CD4-positive, alpha-beta T cell treated with Interleukin-12 subunit alpha and Interleukin-12 subunit beta, for 1 hour (primary cell): ENCODE measurements around the gene GPR37.

ENCODE experiments used
- DNase-seq: peaks from one replicate; pipeline ENCODE4 v3.0.0-alpha.2; 2020

The GPR37 gene

DNA sequence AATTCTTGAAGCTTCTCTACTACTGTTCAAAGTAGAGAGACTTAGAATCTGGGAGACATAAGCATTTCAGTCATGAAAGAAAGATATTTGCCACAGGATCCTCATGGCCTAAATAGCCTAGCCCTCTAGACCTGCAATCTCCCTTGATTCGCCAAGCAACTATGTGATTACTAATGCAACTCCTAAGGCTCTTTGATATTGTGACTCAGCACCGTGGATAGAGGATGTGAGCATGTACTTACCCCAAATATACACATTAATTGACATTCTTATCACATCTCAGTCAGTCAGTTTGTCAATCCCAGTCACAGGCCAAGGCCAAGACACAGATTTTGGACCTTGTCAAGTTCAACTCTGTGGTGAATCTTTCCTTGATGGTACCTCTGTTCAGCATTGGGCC, 42.6 kb downstream of the GPR37 start:
- no peak for DNase-seq

DNA sequence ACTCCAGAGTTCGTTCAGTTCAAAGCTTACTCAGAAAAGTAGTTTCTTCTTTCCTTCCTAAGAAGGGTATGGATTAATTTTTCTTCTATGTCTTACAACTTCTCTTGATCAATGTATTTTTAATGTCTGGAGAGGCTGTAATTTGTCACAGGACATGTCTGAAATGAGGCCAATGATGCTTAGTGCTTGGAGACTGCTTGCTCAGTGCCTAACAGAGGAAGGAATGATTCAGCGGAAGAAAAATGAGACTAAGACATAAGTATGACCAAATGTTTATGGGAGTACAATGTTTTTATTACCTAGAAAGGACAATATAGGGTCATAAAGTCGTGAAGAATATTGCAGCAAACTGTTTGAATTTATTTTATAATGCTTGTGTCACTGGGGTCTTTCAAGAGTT, 43.3 kb downstream of the GPR37 start:
- no peak for DNase-seq

DNA sequence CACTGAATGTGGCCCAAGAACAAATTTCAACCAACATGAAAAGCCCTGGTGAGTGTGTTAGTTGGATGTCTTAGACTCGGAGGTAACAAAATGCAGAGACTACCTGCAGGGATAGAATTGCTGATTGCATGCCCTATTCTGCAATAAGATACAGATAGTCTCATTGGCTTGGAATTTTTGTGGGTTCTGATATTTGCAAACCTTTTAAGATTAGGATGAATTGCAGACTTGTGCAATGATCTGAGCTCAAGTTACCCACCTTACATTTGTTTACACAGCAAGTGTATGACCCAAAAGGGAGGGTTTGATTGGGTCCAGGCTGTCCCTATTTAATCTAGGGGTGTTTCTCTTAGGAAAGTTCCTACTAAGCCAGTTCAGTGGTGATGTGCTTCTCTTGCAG, 45.4 kb downstream of the GPR37 start:
- no peak for DNase-seq

DNA sequence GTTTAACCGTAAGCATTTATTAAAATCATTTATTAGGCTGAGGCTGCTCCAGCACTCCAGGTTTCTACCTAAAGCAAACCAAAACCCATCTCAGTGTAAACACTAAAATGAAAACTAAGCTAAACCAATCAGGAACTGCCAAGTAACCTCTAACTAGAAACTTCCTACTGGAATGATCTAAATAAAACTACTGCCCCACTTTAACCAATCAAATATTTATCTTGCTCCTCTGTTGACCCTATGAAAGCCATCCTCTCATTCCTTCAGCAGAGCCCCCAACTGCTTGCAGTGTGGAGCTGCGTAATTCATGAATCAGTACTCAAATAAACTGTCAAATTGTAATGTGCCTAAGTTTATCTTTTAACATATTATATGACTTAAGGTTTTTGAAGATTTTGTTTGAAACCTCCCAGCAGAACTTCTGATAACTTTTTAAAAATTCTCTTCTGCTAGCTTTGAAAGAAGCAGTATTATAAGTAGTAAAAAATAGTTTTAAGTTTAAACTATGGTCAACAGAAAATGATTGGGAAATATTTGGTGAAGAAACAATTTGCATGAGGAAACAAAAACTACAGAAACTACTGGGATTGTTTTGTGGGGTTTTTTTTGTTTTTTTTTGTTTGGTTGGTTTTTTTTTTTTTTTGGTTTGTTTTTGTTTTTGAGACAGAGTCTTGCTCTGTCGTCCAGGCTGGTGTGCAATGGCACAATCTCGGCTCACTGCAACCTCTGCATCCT, 47.4 kb downstream of the GPR37 start:
- DNase-seq = no peak

DNA sequence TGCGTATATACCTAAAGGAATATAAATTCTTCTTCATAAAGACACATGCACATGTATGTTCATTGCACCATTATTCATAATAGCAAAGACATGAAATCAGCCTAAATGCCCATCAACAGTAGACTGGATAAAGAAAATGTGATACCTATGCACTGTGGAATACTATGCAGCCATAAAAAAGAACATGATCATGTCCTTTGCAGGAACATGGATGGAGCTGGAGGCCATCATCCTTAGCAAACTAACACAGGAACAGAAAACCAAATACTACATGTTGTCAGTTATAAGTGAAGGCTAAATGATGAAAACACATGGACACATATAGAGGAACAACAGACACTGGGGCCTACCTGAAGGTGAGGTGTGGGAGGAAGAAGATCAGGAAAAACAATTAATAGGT, 48.7 kb downstream of the GPR37 start:
- DNase-seq = no peak

DNA sequence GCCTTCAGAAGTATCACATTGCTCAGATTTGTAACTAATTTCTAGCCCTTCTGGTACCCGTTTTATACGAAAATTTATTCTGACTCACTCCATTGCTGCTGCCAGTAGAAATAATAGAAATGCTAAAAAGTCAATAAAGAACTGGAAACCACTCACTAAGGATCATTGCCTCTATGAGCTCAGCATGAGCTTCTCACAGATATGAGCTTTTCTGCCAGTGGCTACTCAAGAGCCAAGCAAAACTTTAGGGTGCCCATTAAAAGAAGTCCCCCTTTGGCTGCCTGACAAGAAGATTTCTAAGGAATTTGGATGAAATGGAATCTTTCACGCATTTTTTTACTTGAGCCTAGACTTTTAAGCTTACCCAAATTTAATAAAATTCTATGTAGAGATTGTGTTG, 52.5 kb downstream of the GPR37 start:
- no peak for DNase-seq

DNA sequence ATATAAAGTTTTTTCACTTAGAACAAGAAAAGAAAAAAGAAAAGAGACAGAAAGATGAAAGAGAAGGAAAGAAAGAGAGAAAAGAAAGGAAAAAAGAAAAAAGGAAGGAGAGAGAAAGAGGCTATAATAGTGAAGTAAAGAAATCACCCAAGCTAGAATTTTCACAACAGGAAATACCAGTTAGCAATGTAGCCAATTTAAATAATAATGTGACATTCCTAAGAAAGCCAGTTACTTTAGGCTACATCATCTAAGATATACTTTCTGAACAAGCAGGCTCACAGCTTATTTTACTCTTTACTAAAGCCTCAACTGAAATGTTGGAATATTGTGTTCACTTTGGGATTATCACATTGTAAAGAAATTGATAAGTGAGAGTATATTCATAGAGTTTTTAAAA, 53.6 kb downstream of the GPR37 start:
- no peak for DNase-seq

DNA sequence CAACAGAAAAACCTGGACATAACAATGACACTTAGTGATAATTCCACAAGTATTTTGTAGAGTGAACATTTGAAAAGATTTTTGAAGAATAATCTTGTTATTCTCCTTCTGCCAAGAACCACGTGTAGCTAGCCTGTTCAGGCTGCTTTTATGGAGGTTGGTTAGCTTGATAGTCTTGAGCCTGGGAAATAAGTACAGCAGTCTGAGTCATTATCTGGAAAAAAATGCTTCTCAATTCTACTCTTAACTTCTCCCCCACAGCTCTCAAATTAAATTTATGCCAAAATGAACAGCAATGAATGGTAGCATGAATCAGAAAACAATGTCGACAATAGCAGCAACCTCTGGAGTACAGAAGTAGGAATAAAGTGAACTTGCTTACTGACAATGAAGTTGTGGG, 63.2 kb downstream of the GPR37 start:
- no peak for DNase-seq

DNA sequence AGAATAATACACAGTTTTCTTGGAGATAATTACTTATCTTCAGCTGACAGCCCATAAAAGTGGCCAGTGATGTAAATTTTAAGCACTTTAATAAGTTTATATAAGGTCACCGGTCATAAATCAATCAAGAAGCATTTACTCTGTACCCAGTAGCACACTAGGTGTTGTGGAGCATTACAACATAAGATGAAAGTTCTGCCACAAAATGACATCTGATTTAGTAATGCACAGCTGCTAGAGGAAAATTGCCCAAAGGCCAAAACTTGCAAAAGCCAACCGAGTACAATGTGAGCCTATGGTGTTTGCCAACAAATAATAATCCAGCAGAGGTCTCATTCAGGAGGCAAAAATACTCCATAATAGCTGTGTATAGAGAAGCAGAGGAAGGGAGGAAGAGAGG, 63.6 kb downstream of the GPR37 start:
- no peak for DNase-seq

DNA sequence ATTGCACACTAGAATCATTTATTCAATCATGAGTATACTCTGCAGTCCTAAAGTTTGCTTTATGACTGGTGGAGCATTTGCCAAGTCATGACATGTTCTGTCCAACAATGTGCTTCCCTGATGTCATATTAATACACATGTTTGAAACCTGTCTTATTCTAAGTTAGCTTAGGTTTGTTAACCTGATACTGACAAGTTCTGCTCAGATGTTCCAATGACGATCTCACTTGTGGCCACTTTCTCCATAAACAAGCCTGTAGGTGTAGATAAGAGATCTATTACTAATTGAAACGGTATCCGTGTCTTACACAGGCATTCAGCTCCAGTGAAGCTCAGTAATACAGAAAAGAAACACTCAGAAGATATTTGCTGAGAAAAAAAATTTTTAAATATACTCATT, 64.9 kb downstream of the GPR37 start:
- no peak for DNase-seq

DNA sequence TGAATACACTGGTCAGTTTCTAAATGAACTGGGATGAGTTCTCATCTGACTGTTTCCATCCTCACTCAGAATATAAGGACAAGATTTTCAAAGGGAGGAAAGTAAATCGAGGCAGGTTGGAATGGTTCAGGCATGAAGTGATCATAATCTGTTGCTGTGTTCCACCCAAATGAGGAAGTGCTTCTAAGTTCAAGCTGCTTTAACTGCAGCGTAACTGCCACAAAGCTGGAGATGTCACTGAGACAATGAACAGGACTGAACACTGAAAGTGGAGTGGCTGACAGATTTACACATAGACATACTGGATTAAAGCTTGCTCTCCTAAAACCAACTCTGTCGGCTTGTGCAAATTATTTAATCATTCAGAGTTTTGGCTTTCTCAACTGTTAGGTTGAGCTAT, 66.6 kb downstream of the GPR37 start:
- no peak for DNase-seq

DNA sequence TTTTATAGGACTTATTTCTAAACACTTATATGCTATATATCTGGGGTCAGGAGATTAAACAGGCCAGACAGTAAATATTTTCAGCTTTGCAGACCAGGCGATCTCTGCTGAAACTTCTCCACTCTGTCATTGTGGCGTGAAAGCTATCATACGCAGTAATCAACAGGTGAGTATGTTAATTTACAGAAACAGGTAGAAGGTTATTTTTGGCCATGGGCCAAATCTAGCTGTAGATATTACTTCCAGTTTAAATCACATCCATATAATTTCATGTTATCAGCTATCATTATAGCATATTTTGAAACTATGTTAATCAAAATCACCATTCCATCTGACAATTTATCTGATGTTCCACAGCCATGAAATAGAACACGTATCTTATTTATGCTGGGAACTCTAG, 67.8 kb downstream of the GPR37 start:
- DNase-seq = no peak
